ENCODE measurements around the gene POU2F3.

DNA sequence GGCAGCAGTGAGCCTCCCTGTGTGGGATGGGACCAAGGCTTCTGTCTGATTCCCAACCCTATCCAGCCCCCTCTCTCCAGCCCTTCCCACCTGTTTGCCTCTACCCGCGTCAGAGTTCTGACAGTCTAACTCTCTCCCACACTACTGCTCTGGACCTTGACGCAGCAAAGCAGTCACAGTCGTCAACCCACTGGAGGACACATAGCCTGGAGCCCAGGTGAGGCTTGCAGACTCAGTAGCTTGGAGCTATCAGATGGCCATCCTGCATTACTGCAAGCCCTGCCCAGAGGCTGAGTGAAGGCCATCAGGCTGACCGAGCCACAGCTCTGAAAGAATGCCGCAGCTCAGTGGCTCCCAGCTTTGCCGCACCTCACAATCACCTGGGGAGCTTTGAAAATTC lies 25.4 kb upstream of the POU2F3 start:
- TF ChIP-seq TCF7L2 (IDR thresholded peaks at IDR 0.05; ENCODE audit: low read depth, low read length) (no peak), SIN3A (IDR thresholded peaks at IDR 0.05; ENCODE audit: borderline replicate concordance, insufficient read depth, low read depth, low read length) (no peak)
- TF ChIP-seq, protein P1, sequence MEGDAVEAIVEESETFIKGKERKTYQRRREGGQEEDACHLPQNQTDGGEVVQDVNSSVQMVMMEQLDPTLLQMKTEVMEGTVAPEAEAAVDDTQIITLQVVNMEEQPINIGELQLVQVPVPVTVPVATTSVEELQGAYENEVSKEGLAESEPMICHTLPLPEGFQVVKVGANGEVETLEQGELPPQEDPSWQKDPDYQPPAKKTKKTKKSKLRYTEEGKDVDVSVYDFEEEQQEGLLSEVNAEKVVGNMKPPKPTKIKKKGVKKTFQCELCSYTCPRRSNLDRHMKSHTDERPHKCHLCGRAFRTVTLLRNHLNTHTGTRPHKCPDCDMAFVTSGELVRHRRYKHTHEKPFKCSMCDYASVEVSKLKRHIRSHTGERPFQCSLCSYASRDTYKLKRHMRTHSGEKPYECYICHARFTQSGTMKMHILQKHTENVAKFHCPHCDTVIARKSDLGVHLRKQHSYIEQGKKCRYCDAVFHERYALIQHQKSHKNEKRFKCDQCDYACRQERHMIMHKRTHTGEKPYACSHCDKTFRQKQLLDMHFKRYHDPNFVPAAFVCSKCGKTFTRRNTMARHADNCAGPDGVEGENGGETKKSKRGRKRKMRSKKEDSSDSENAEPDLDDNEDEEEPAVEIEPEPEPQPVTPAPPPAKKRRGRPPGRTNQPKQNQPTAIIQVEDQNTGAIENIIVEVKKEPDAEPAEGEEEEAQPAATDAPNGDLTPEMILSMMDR (IDR thresholded peaks at IDR 0.05), result no peak
- TF ChIP-seq, protein P2, sequence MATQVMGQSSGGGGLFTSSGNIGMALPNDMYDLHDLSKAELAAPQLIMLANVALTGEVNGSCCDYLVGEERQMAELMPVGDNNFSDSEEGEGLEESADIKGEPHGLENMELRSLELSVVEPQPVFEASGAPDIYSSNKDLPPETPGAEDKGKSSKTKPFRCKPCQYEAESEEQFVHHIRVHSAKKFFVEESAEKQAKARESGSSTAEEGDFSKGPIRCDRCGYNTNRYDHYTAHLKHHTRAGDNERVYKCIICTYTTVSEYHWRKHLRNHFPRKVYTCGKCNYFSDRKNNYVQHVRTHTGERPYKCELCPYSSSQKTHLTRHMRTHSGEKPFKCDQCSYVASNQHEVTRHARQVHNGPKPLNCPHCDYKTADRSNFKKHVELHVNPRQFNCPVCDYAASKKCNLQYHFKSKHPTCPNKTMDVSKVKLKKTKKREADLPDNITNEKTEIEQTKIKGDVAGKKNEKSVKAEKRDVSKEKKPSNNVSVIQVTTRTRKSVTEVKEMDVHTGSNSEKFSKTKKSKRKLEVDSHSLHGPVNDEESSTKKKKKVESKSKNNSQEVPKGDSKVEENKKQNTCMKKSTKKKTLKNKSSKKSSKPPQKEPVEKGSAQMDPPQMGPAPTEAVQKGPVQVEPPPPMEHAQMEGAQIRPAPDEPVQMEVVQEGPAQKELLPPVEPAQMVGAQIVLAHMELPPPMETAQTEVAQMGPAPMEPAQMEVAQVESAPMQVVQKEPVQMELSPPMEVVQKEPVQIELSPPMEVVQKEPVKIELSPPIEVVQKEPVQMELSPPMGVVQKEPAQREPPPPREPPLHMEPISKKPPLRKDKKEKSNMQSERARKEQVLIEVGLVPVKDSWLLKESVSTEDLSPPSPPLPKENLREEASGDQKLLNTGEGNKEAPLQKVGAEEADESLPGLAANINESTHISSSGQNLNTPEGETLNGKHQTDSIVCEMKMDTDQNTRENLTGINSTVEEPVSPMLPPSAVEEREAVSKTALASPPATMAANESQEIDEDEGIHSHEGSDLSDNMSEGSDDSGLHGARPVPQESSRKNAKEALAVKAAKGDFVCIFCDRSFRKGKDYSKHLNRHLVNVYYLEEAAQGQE (IDR thresholded peaks at IDR 0.05; ENCODE audit: insufficient read depth in 1 of 2, low read depth in 2 of 2, low read length in 1 of 2), result no peak
